GM21737 (cell line): ENCODE results near the gene DNHD1.

ENCODE experiments used
- ATAC-seq: cut with Tn5 transposase; IDR thresholded peaks from one replicate; pipeline ENCODE4 v1.9.1; 2021; ENCODE audit warnings: mild to moderate bottlenecking, moderate library complexity; ENCODE audit not compliant: unreplicated experiment

The DNHD1 gene

DNA sequence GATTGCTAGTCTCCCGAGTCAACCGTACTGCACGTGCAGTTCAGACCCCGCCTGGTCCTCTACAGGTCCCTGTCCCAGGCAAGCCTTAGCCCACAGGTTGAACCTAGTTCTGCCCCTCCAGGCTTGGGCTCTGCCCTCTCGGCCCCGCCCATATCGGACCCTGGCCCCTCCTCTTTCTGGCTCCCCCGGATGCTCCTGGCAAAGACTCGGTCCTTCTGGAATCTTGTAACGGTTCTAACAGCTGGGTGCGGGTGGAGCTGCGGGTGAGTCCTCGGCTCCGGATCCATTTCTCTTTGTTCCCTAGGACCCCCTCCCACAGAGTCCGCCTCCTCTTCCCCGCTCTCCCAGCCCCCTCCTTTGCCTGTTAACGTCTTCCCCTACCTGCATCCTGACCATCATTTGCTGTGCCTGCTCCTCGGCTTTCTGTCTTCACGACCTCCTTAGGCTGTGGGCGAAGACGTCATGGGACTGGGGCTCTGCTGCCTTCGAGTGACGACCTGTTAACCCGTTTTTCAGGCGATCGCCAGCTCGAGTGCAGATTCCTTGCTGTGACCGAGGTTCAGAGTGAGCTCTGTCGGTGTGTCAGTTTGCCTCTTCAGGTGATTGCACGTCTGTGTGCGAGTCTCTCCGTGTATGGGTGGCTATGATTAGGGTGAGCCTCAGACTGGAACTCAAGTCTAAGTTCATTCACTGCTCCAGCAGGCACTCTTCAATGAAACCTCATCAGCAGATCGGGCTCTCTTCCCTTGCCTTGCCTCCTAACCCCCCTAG is at the start of gene DNHD1:
Gene DNHD1, plus strand, starts transcription at position 212 of the 771 bp plus-strand sequence. CDS start 936 bp downstream, outside the sequence.
- ATAC-seq = no peak

DNA sequence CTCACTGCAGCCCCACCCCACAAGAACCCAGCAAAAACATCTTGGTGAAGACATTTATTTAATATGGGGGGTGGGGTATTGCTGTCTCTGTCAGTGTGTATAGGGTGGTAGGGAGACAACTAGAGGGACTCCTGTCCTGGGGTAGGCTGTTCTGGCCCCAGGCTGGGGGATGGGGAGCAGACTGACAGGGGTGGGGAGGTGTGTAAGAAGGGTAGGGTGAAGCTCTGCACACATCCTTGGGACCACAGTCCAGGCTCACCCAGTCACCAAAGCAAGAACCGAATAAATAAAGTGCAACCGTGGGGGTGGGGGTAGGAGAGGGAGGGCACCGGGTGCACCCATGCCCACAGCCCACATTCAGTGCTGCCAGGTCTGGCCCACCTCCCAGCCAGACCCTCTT is 48.5 kb upstream of the DNHD1 start:
- ATAC-seq = no peak

DNA sequence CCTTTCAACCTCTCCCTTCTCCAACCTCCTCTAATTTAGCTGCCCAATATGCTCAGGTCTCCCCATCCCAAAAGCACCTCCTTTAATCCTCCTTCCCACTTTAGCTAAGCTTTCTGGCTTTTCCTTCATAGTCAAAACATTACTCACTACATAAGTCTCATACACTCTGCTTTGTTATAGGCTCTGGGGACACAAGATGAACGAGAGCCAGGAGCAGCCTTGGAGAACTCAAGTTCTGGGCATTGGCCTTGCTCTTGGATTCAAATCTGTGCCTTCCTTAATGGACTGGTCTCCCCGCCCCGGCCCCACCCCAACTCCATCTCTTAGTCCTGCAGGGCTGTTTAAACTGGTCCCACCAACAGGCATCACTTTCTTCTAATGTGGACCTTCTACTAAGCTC is 44.9 kb upstream of the DNHD1 start:
- ATAC-seq = no peak

DNA sequence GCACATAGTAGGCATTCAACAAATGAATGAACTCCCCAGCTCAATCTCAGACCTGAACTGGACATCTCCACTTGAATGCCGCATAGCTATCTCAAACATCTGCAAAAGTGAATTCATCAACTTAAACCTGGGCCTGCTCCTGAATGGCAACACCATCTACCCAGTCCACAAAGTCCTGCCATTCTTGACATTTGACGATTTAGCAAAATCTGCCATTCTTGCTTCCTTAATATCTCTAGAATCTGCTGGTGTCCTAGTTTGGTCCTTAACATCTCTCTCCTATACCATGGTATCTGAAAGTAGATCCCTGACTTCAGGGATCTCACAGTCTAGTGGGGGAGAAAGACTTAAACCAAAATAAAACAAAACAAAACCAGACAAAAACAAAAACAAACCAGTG is 43.9 kb upstream of the DNHD1 start:
- no peak for ATAC-seq

GRCh38 chr11:6455070-6455469 is 42.0 kb upstream of the DNHD1 start:
- ATAC-seq = no peak

- no peak for ATAC-seq
Observed at GRCh38 chr11:6456361-6457073, 40.6 kb upstream of the DNHD1 start.

DNA sequence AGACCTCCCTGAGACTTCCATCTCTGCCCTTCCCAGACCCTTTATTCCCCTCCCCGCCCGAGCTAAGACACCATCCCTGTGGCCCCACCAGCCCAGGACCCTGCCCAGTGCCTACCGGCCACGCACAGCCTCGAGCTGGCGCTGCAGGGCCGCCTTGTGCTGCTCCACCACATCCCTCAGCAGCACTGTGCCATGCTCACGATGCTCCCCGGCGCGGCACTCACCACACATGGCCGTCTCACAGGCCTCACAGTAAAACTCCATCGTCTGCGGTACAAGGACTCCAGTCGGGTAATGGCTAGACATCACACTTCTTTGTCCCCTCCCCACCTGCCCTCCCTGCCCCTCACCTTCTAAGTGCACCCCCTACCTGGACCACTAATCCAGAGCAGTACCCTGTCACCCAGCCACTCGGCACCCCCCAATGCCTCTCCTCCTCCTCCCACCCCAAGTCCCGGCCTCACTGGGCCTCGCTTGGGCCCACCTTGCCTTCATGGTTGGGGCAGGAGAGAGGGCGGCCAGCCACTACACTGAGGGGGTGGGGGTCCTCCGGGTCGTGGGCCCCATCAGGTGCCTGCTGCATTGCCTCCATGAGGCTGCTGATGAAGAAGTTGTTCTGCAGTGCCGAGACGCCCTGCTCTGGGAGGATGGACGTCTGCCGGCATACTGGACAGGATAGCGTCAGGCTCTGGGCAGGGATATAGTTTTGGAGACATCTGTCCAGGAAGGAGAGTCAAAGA is 39.3 kb upstream of the DNHD1 start:
- no peak for ATAC-seq

- no peak for ATAC-seq
Observed at GRCh38 chr11:6458352-6459098, 38.6 kb upstream of the DNHD1 start.

DNA sequence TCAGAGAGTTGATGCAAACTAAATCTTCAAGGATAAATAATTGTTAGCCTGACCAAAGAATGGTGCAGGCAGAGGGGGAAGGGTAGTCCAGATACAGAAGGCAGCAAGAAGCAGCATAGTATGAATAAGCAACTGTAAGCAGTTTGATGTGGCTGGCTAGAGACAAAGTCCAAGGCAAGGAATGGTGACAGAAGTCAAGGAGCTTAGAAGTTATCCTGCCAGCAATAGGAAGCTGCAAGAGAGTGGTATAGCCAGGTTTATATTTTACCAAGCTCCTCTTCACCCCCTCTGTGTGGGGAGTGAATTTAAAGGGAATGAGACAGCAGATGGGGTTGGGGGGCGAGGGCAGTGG is 38.0 kb upstream of the DNHD1 start:
- no peak for ATAC-seq

DNA sequence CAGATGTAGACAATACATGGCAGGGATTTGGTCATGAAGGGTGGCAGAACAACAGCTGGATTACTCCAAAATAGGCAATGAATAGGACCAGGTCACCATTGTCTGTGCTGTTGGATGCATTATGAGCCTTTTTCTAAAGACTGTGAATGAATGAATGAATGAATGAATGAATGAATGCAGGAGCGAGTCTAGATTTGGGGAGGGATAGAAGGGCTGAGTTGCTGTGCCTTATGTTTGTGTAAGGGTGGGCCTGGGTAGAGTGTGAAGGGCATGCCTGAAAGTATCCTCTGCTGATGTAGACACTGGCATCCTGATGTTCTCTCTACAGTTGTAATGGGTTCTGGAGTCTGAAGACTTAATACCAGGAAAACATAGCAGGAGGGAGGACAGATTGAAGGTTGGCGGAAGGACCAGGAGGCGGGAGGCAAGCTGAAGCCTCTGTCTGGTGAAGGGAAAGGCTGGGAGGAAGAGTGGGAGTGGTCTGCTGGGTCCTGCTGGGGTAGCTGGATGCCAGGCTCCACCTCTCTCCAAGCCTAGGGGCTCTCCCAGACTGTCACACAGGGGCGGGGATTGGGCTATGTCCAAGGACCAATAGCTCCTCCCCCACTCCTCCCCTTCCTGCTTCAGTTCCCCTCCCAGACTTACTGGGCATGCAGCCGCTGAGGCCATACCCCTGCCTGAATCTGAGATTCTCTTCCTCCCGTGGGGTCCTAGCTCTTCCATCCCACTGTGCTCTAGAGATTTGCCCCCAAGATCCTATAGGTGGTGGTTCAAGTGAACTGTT is 28.2 kb upstream of the DNHD1 start:
- ATAC-seq = peak; percentile 54

GRCh38 chr11:6469599-6469998 is 27.5 kb upstream of the DNHD1 start:
- no peak for ATAC-seq

DNA sequence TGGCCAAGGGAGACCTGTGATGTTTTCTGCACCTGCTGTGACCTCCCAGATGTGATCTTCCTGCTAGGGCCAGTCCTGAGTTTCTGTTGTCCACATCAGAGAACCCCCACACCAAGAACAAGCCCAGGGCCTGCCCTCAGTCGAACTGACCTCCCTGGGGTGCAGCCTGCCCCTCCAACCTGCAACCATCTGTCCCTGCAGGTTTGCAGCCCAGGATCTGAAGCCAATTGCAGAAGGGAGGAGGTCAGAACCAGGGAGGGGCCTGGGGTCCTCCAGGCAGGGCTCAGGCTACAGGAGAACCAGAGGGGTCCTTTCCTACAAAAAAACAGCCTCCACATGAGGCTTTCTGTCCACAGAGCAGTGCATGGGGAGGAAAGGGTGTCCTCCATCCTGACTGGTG is 24.1 kb upstream of the DNHD1 start:
- ATAC-seq = no peak

DNA sequence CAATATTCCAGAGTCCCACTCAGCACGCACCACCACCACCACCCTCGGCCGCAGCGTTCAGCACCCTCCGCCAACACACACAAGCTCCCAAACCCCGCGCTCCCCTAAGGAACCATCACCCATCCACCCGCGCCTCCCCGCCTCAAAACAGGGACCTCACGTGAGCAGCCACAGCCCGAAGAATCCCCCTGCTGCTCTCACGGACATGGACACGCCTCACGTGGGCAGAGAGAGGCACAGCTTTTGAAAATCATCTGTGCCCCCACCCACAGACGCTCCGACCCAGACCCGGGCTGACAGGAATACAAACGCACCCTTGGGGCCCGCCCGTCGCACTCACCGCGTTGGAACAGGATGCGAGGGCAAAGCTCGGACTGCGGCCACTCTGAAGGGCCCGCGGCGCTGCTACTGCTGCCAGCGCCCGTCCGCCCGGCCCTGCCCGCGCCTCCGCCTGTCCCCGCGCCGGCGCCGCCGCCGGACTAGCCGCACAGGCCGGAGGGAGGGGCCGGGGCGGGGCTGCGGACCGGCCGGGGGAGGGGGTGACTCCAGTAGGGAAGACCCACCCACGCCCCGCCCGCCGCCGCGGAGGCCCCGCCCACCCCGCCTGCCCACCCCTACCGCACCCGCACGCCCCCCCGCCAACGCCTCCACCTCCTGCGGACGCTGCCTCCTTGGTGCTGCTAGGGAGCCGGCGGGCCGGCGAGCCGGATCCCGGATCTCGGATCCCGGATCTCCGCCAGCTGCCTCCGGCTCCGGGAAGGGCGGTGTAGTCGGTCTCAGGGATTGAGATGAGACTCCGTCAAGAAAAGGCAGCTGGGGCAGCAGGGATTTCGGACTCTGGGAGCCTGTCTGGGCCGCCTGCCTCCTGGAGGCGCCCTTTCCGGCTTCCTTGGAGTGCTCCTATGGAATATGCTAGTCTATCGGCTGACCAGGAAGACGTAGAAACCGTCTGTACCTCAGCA is 23.3 kb upstream of the DNHD1 start, which contains the start of gene TRIM3:
Gene TRIM3, minus strand, starts transcription at position 491 of the 962 bp plus-strand sequence. CDS start 8,246 bp downstream, outside the sequence.
- ATAC-seq = peak; percentile 72

DNA sequence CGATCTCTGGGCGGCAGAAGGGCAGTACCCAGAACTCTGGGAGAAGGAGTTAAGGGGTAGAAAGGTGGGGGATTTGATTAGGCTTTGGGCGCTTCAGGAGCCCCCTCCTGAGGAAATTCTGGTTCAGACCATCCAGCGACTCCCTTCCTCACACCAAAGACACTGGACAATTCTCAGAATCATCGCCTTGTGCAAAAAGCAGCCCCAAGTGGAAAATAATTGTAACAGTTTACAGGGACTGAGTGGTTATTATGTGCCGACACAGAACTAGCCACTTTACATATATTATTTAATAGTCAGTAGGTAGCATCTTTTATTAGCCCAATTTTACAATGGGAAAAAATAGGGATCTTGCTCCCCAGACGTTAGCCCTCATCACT is 22.7 kb upstream of the DNHD1 start:
- no peak for ATAC-seq

DNA sequence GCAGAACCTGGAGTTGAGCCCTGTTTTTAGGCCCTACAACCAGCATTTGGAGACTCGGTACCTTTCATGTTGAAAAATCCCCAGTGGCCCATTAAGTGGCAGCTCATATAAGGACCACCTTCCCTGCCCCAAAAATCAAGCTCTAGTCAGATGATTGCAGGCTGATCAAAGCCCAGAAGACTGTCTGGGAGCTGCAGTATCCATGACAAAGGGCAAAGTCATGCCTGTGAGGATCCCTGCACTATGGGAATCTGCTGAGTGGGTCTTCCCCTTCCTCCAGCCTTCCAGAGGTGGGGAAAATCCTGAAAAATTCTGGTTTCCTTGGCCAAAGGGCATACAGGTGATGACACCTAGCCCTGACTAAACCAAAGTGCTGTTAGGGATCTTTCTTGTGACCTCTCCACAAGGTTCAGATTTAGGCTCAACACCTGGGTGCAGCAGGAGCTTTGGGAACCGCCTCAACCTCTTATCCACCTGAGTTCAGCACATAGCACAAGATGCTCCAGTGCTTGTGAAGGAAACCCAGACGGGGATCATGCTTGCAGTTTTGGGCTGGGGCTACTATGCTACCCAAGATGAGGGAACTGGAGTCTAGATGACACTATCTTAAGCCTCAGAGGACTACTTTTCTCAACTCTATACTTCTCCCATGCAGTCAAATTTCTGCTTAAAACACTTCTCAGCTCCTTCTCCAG is 22.1 kb upstream of the DNHD1 start:
- ATAC-seq = no peak

- ATAC-seq = no peak
Observed at GRCh38 chr11:6475936-6476335, 21.1 kb upstream of the DNHD1 start.

DNA sequence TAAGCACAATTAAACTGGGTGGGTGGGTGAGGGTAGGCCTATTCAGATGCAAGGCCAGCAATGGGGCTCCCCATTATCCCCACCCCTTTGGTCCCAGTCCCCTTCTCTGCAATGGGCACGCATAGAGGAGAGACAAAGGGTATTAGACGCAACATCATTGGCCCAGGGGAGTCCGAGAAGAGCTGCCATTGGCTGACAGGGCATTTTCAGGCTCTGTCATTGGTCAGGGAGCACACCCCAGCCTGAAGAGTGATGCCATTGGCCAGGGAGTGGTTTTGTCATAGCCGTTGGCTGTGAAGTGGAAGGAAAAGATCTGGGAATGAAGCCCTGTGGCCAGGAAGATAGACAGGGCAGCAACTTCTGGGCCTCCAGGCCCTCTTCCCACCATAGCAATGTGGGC is 20.5 kb upstream of the DNHD1 start:
- ATAC-seq = no peak

DNA sequence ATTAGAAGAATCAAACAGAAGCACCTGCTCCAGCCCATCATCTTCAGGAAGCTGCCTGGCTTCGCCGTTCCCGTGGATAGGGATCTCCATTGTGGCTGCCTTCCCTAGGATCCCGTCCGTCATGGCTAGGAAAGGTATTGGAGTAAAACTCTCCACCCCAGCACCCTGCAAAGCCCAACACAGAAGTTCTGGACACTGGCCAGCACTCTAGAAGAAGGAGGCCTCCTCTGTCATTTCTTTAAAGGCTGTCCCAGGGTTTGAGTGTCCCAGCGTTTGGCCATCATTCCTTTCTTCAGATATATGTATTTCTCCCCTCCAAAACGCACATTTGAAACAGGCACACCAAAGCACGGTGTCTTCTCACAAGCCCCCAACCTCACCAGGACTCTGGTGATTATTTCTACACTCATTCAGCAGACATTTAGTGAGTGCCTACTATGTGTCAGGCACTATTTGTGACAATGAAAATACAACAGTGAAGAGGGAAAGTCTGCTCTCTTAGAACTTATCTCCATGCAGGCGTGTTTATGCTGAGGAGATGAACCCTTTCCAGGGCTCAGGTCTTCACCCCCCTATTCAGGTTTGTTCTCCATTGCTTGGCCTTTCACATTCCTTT is 16.7 kb upstream of the DNHD1 start:
- no peak for ATAC-seq
